OCI-LY3 (cell line): ENCODE measurements around the gene MYBPC2.

Experiments used
- H2AFZ ChIP-seq: fragments of 200-600, 300-600 bp; shearing (Covaris generic); 2 replicates; pipeline ENCODE4 v1.6.0; 2014; ENCODE audit warnings: antibody characterized with exemption, low read depth, low read length
- H3K27ac ChIP-seq: fragments of 200-600, 300-600 bp; sonication (generic); 2 replicates; pipeline ENCODE4 v1.5.1; 2014; ENCODE audit warnings: mild to moderate bottlenecking, low read length, moderate library complexity, mixed read lengths
- H3K27me3 ChIP-seq: fragments of 200-600, 300-600 bp; sonication (generic); 2 replicates; pipeline ENCODE4 v1.6.1; 2014; ENCODE audit warnings: low read depth, low read length, mixed read lengths
- H3K36me3 ChIP-seq: fragments of 200-600, 300-600 bp; sonication (generic); replicated peaks from 2 replicates; pipeline ENCODE3; 2014; ENCODE audit warnings: low read depth, low read length, mixed read lengths
- H3K4me1 ChIP-seq: fragments of 300-600, 200-600 bp; sonication (generic); 2 replicates; pipeline ENCODE4 v1.6.1; 2014; ENCODE audit warnings: low read length, mixed read lengths
- H3K4me2 ChIP-seq: fragments of 200-600, 300-600 bp; sonication (generic); 2 replicates; pipeline ENCODE4 v1.6.1; 2014; ENCODE audit warnings: low read length, mixed read lengths
- H3K4me3 ChIP-seq: fragments of 300-600, 200-600 bp; sonication (generic); 2 replicates; pipeline ENCODE4 v1.5.1; 2014; ENCODE audit warnings: antibody characterized with exemption, mild to moderate bottlenecking, low read length, moderate library complexity
- H3K79me2 ChIP-seq: fragments of 300-600, 200-600 bp; shearing (Covaris generic); 2 replicates; pipeline ENCODE4 v1.6.1; 2014; ENCODE audit warnings: mild to moderate bottlenecking, low read length, mixed read lengths
- H3K9ac ChIP-seq: fragments of 300-600, 200-600 bp; shearing (Covaris generic); 2 replicates; pipeline ENCODE4 v1.6.0; 2014; ENCODE audit warnings: mild to moderate bottlenecking, low read length, moderate library complexity
- H3K9me3 ChIP-seq: fragments of 200-600, 300-600 bp; shearing (Covaris generic); 2 replicates; pipeline ENCODE4 v1.6.1; 2014; ENCODE audit warnings: low read length, mixed read lengths; ENCODE audit not compliant: insufficient read depth
- H4K20me1 ChIP-seq: fragments of 200-600, 300-600 bp; sonication (generic); 2 replicates; pipeline ENCODE4 v1.6.1; 2016; ENCODE audit warnings: low read length, mixed read lengths; ENCODE audit not compliant: insufficient read depth
- EZH2phosphoT487 ChIP-seq: fragments of 200-600 bp; shearing (Covaris generic); IDR thresholded peaks from 2 replicates; pipeline ENCODE4 v1.6.1; 2018; ENCODE audit warnings: antibody characterized with exemption, mixed run types, low read depth
- TF ChIP-seq, protein P1 (sequence below): fragments of 200-600, 300-600 bp; sonication (generic); IDR thresholded peaks from 2 replicates; pipeline ENCODE4 v1.5.1; 2014; ENCODE audit warnings: antibody characterized with exemption, low read length, low read depth

MYBPC2 gene

DNA sequence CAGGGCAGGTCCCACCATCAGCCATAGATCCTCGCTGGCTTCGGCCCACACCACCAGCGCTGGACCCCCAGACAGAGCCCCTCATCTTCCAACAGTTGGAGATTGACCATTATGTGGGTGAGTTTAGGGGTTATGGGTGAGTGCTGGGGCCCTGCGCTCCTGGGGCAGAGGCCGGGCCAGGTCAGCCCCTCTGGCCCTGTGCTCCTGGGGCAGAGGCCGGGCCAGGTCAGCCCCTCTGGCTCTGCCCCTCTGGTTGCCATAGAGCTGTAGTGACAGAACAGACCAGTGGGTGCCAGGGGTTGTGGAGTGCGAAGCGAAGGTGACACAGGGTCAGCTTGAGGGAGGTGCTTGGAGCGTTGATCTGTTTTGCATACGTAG, 33.3 kb upstream of the MYBPC2 start:
- H3K27me3 ChIP-seq, result no peaks in the 10 kb centered on the region
- peaks cover 46% of the 10 kb centered on the region for H3K36me3 ChIP-seq
- no peak overlapping the region for H2AFZ ChIP-seq
- no peaks in the 10 kb centered on the region for H3K4me1 ChIP-seq
- no peak overlapping the region for H3K4me3 ChIP-seq
- no peak overlapping the region for H3K9ac ChIP-seq
- H3K27ac ChIP-seq, result no peak overlapping the region
- TF ChIP-seq EZH2phosphoT487, result no peak
- TF ChIP-seq, protein P1, sequence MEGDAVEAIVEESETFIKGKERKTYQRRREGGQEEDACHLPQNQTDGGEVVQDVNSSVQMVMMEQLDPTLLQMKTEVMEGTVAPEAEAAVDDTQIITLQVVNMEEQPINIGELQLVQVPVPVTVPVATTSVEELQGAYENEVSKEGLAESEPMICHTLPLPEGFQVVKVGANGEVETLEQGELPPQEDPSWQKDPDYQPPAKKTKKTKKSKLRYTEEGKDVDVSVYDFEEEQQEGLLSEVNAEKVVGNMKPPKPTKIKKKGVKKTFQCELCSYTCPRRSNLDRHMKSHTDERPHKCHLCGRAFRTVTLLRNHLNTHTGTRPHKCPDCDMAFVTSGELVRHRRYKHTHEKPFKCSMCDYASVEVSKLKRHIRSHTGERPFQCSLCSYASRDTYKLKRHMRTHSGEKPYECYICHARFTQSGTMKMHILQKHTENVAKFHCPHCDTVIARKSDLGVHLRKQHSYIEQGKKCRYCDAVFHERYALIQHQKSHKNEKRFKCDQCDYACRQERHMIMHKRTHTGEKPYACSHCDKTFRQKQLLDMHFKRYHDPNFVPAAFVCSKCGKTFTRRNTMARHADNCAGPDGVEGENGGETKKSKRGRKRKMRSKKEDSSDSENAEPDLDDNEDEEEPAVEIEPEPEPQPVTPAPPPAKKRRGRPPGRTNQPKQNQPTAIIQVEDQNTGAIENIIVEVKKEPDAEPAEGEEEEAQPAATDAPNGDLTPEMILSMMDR, result no peak
- H3K9me3 ChIP-seq, result no peaks in the 10 kb centered on the region
- H4K20me1 ChIP-seq, result peaks cover 10% of the 10 kb centered on the region; the same call in 1 of the 2 replicates
- peaks cover 55% of the 10 kb centered on the region for H3K79me2 ChIP-seq
- no peak overlapping the region for H3K4me2 ChIP-seq

DNA sequence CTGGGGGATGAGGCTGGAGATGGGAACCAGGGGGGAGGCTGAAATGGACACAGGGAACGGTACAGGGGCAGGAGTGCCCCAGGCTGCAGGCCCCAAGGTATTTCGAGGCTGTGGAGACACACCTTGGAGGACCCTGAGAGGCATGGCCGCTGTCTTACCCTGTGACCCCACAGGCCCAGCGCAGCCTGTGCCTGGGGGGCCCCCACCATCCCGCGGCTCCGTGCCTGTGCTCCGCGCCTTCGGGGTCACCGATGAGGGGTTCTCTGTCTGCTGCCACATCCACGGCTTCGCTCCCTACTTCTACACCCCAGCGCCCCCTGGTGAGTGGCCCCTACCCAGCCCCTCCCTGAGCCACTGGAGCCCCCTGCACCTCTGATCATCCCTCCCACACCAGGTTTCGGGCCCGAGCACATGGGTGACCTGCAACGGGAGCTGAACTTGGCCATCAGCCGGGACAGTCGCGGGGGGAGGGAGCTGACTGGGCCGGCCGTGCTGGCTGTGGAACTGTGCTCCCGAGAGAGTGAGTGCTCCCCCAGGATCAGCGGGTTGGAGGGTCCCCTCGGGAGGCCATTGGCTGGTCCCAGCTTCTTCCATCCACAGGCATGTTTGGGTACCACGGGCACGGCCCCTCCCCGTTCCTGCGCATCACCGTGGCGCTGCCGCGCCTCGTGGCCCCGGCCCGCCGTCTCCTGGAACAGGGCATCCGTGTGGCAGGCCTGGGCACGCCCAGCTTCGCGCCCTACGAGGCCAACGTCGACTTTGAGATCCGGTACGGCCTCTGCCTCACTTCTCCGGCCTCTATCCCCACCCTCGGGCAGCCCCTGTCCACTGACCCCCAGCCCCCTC, 30.9 kb upstream of the MYBPC2 start:
- Histone ChIP-seq H4K20me1 (0 out of 2 replicates have a peak, but pooled peaks cover 7% of the 10 kb centered on the region), H2AFZ (no peak overlapping the region), H3K4me3 (no peak overlapping the region), H3K4me2 (no peak overlapping the region), H3K27me3 (no peaks in the 10 kb centered on the region), H3K36me3 (peaks cover 52% of the 10 kb centered on the region), H3K4me1 (no peaks in the 10 kb centered on the region), H3K27ac (no peak overlapping the region), H3K9me3 (no peaks in the 10 kb centered on the region), H3K79me2 (peaks cover 32% of the 10 kb centered on the region), H3K9ac (no peak overlapping the region)
- TF ChIP-seq, protein P1, result peak; percentile 17; the same call in 1 of the 2 replicates
- TF ChIP-seq EZH2phosphoT487, result no peak

DNA sequence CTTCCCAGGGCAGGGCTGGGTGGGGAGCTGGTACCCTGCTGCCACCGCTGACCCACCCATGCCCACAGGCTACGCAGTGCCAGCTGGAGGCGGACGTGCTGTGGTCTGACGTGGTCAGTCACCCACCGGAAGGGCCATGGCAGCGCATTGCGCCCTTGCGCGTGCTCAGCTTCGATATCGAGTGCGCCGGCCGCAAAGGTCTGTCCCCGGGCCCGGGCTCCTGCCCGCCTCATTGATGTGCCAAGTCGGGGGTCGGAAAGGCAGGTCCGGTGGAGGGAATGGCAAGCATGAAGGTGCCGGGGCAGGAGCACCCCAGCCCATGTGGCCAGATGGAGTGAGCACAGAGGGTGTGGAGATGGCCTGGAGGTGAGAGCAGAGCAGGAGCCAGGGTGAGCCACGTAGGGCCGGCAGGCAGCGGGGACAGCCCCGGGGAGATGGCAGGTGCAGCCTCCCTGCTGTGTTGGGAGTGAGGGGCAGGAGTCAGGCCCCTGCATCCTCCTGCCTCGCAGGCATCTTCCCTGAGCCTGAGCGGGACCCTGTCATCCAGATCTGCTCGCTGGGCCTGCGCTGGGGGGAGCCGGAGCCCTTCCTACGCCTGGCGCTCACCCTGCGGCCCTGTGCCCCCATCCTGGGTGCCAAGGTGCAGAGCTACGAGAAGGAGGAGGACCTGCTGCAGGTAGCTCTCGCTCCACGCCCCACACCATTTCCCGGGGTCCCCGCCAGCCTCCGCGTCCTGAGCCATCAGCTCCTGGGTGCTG, 30.0 kb upstream of the MYBPC2 start:
- no peak overlapping the region for H3K4me2 ChIP-seq
- peaks cover 24% of the 10 kb centered on the region for H3K79me2 ChIP-seq
- H3K27me3 ChIP-seq, result no peaks in the 10 kb centered on the region
- TF ChIP-seq, protein P1, result no peak
- no peak for TF ChIP-seq EZH2phosphoT487
- H4K20me1 ChIP-seq, result 0 out of 2 replicates have a peak, but pooled peaks cover 6% of the 10 kb centered on the region
- no peak overlapping the region for H3K4me3 ChIP-seq
- no peaks in the 10 kb centered on the region for H3K9me3 ChIP-seq
- H3K27ac ChIP-seq, result no peak overlapping the region
- H3K4me1 ChIP-seq, result no peaks in the 10 kb centered on the region
- H3K9ac ChIP-seq, result no peak overlapping the region
- H2AFZ ChIP-seq, result no peak overlapping the region
- peaks cover 56% of the 10 kb centered on the region for H3K36me3 ChIP-seq
